ENCODE measurements around the gene KRT5. TPM values are rescaled to one million over a fixed set of nuclear protein-coding genes. Genes with fewer than 3 reads are reported as not detected.

KRT5 gene
- total and polyA plus RNA-seq, 2 donors (not counting 1 experiment from before 2014, with no cell fraction given): 0.82 TPM; not detected in 1

DNA sequence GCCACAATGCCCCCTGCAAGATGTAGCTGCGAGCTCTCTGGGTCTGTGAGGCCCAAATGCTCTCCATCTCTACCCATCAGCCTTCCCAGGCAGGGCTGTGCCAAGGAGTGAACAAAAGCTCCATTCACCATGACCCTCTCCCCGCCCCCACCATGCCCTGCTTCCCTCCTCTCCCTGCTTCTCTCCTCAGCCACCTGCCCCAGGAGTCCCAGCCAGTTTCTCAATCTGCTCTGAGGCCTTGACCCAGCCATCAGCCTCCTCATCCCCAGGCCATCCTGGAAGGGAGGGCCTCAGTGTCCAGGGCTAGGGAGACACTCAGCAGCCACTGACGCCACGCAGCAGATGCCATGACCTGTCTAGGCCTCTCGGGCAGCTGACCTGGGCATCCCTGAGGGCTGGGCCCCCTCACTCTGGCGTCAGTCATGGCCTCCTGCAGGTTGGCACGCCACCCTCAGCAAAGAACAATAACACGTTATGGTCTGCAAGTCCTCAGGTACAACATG, 8.5 kb upstream of the KRT5 start:
- H3K9me3 ChIP-seq (ENCODE audit: control insufficient read depth, insufficient read depth, low read depth, low read length): no peaks in the 10 kb centered on the region
- H3K4me3 ChIP-seq (replicated peaks in 1 of 4; ENCODE audit: control extremely low read depth in 1 of 4, insufficient read depth in 1 of 4, low read depth in 3 of 4, low read length in 4 of 4): no peak overlapping the region
- H3K79me2 ChIP-seq (ENCODE audit: control insufficient read depth, insufficient read depth, low read length): no peaks in the 10 kb centered on the region
- no peak overlapping the region for H3K27ac ChIP-seq (ENCODE audit: insufficient read depth, low read length)
- no peak overlapping the region for H3K9ac ChIP-seq (ENCODE audit: insufficient read depth, low read length)
- DNase-seq (ENCODE audit: low read depth in 2 of 2): no peak
- H3K4me1 ChIP-seq (ENCODE audit: control insufficient read depth, extremely low read depth, insufficient read depth, low read length): no peaks in the 10 kb centered on the region
- H3K36me3 ChIP-seq (ENCODE audit: control insufficient read depth, insufficient read depth, low read length): no peaks in the 10 kb centered on the region
- no peaks in the 10 kb centered on the region for H4K20me1 ChIP-seq (ENCODE audit: control insufficient read depth, extremely low read depth, insufficient read depth, low read length)
- no peak overlapping the region for H2AFZ ChIP-seq (ENCODE audit: low read length)
- no peak for TF ChIP-seq EZH2 (IDR thresholded peaks at IDR 0.05; ENCODE audit: low read length, missing control alignments)
- TF ChIP-seq CTCF (conservative IDR thresholded peaks at IDR 0.05 in 1 of 2, IDR thresholded peaks at IDR 0.05 in 1 of 2; ENCODE audit: low read depth in 1 of 2, low read length in 2 of 2): no peak
- H3K27me3 ChIP-seq (ENCODE audit: control insufficient read depth, insufficient read depth, low read length): peaks cover 2% of the 10 kb centered on the region
- no peak overlapping the region for H3K4me2 ChIP-seq (ENCODE audit: extremely low read depth, insufficient read depth, low read length)

- H2AFZ ChIP-seq (ENCODE audit: low read length): no peak overlapping the region
- no peaks in the 10 kb centered on the region for H3K36me3 ChIP-seq (ENCODE audit: control insufficient read depth, insufficient read depth, low read length)
- H3K9me3 ChIP-seq (ENCODE audit: control insufficient read depth, insufficient read depth, low read depth, low read length): no peaks in the 10 kb centered on the region
- H3K27me3 ChIP-seq (ENCODE audit: control insufficient read depth, insufficient read depth, low read length): peaks cover 2% of the 10 kb centered on the region
- no peak overlapping the region for H3K27ac ChIP-seq (ENCODE audit: insufficient read depth, low read length)
- TF ChIP-seq EZH2 (IDR thresholded peaks at IDR 0.05; ENCODE audit: low read length, missing control alignments) (no peak), CTCF (conservative IDR thresholded peaks at IDR 0.05 in 1 of 2, IDR thresholded peaks at IDR 0.05 in 1 of 2; ENCODE audit: low read depth in 1 of 2, low read length in 2 of 2) (no peak)
- no peaks in the 10 kb centered on the region for H3K79me2 ChIP-seq (ENCODE audit: control insufficient read depth, insufficient read depth, low read length)
- H3K4me3 ChIP-seq (replicated peaks in 1 of 4; ENCODE audit: control extremely low read depth in 1 of 4, insufficient read depth in 1 of 4, low read depth in 3 of 4, low read length in 4 of 4): no peak overlapping the region
- H3K4me2 ChIP-seq (ENCODE audit: extremely low read depth, insufficient read depth, low read length): no peak overlapping the region
- no peak for DNase-seq (ENCODE audit: low read depth in 2 of 2)
- H3K9ac ChIP-seq (ENCODE audit: insufficient read depth, low read length): no peak overlapping the region
- no peaks in the 10 kb centered on the region for H4K20me1 ChIP-seq (ENCODE audit: control insufficient read depth, extremely low read depth, insufficient read depth, low read length)
- H3K4me1 ChIP-seq (ENCODE audit: control insufficient read depth, extremely low read depth, insufficient read depth, low read length): no peaks in the 10 kb centered on the region
Measured at GRCh38 chr12:52527121-52527800, 7.1 kb upstream of the KRT5 start.

DNA sequence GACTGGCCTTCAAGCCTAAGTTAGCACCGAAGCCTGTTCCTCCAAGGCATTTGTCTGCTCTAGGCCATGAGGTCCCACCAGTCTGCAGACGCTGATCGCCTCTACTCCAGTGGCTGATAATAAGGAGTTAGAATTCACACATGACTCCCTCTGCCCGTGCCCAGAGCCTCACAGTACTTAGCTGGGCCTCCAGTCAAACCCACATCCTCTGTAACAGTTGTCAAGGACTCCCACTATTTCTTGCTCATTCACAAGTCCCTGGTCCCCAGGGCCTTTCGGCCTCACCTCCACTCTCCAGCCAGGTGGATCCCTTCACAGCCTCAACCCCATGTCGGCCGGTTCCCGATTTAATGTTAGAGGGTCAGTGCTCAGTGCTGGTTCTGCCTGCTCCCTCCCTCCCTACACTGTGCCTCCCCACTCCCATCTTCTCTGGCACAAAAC, 6.3 kb upstream of the KRT5 start:
- Histone ChIP-seq H3K4me3 (replicated peaks in 1 of 4; ENCODE audit: control extremely low read depth in 1 of 4, insufficient read depth in 1 of 4, low read depth in 3 of 4, low read length in 4 of 4) (no peak overlapping the region), H3K79me2 (ENCODE audit: control insufficient read depth, insufficient read depth, low read length) (no peaks in the 10 kb centered on the region), H3K36me3 (ENCODE audit: control insufficient read depth, insufficient read depth, low read length) (no peaks in the 10 kb centered on the region), H2AFZ (ENCODE audit: low read length) (no peak overlapping the region), H4K20me1 (ENCODE audit: control insufficient read depth, extremely low read depth, insufficient read depth, low read length) (no peaks in the 10 kb centered on the region), H3K4me2 (ENCODE audit: extremely low read depth, insufficient read depth, low read length) (no peak overlapping the region), H3K4me1 (ENCODE audit: control insufficient read depth, extremely low read depth, insufficient read depth, low read length) (no peaks in the 10 kb centered on the region), H3K9me3 (ENCODE audit: control insufficient read depth, insufficient read depth, low read depth, low read length) (no peaks in the 10 kb centered on the region), H3K27me3 (ENCODE audit: control insufficient read depth, insufficient read depth, low read length) (peaks cover 2% of the 10 kb centered on the region), H3K27ac (ENCODE audit: insufficient read depth, low read length) (no peak overlapping the region), H3K9ac (ENCODE audit: insufficient read depth, low read length) (no peak overlapping the region)
- no peak for DNase-seq (ENCODE audit: low read depth in 2 of 2)
- TF ChIP-seq CTCF (conservative IDR thresholded peaks at IDR 0.05 in 1 of 2, IDR thresholded peaks at IDR 0.05 in 1 of 2; ENCODE audit: low read depth in 1 of 2, low read length in 2 of 2) (no peak), EZH2 (IDR thresholded peaks at IDR 0.05; ENCODE audit: low read length, missing control alignments) (no peak)
